Osteoblast (primary cell): ENCODE results near the gene L3MBTL1. TPM values are rescaled to one million over a fixed set of nuclear protein-coding genes. Genes with fewer than 3 reads are reported as not detected.

Experiments
- DNase-seq: peaks from one replicate; pipeline ENCODE4 v3.0.0; 2011; ENCODE audit warnings: low spot score, mixed read lengths; ENCODE audit not compliant: insufficient read length; ENCODE audit errors: missing footprints
- H2AFZ ChIP-seq: 2 replicates; pipeline ENCODE4 v1.6.0; 2011; ENCODE audit warnings: mild to moderate bottlenecking, low read length
- H3K27ac ChIP-seq: 2 replicates; pipeline ENCODE4 v1.5.1; 2011; ENCODE audit warnings: mild to moderate bottlenecking, low read depth, low read length, moderate library complexity
- H3K27me3 ChIP-seq: 2 replicates; pipeline ENCODE4 v1.6.0; 2012; ENCODE audit warnings: mild to moderate bottlenecking, control low read depth, inconsistent platforms, low read length, moderate library complexity; ENCODE audit not compliant: insufficient read depth
- H3K36me3 ChIP-seq: 2 replicates; pipeline ENCODE4 v1.5.1; 2011; ENCODE audit warnings: mild to moderate bottlenecking, low read length, control low read depth, moderate library complexity; ENCODE audit not compliant: insufficient read depth
- H3K4me1 ChIP-seq: 2 replicates; pipeline ENCODE4 v1.5.1; 2011; ENCODE audit warnings: mild to moderate bottlenecking, low read length, control low read depth, moderate library complexity; ENCODE audit not compliant: insufficient read depth
- H3K4me2 ChIP-seq: 2 replicates; pipeline ENCODE4 v1.6.0; 2011; ENCODE audit warnings: mild to moderate bottlenecking, low read length; ENCODE audit not compliant: insufficient read depth
- H3K4me3 ChIP-seq: fragments of 200-600 bp; sonication (generic); 3 replicates; pipeline ENCODE4 v1.5.1; 2012; ENCODE audit warnings: mild to moderate bottlenecking, low read length, inconsistent platforms; ENCODE audit not compliant: insufficient read depth
- H3K79me2 ChIP-seq: 2 replicates; pipeline ENCODE4 v1.6.0; 2012; ENCODE audit warnings: mild to moderate bottlenecking, low read length, control low read depth, inconsistent platforms; ENCODE audit not compliant: insufficient read depth
- H3K9me3 ChIP-seq: 2 replicates; pipeline ENCODE4 v1.5.1; 2011; ENCODE audit warnings: low read depth, low read length, control low read depth
- H4K20me1 ChIP-seq: 2 replicates; pipeline ENCODE4 v1.6.0; 2012; ENCODE audit warnings: mild to moderate bottlenecking, low read length, control low read depth; ENCODE audit not compliant: insufficient read depth
- CTCF ChIP-seq: IDR thresholded peaks from 2 replicates; pipeline ENCODE4 v1.5.1; 2011; ENCODE audit warnings: mild to moderate bottlenecking, low read depth, low read length, moderate library complexity; ENCODE audit errors: extremely low read depth
- total RNA-seq: library from RNA; depleted of rRNA; stranded (reverse); fragments of >200 nt; gene quantifications from 2 replicates; pipeline ENCODE4 v1.2.3, GENCODE V29; 2012

L3MBTL1 gene
- total RNA-seq, 1 donor: 9.8 TPM

- no peak for DNase-seq
- Histone ChIP-seq H3K27ac (no peak overlapping the region), H3K4me2 (no peak overlapping the region), H3K79me2 (no peaks in the 10 kb centered on the region), H3K36me3 (no peaks in the 10 kb centered on the region), H3K4me3 (no peak overlapping the region), H3K9me3 (no peaks in the 10 kb centered on the region), H3K27me3 (peaks cover 43% of the 10 kb centered on the region), H3K4me1 (no peaks in the 10 kb centered on the region), H2AFZ (no peak overlapping the region), H4K20me1 (no peaks in the 10 kb centered on the region)
- no peak for TF ChIP-seq CTCF
Measured at GRCh38 chr20:43506238-43506637, 1.3 kb upstream of the L3MBTL1 start.

GRCh38 chr20:43508106-43508505, 609 bp downstream of the L3MBTL1 start:
- DNase-seq: peak; percentile 90
- Histone ChIP-seq H3K9me3 (no peaks in the 10 kb centered on the region), H3K27me3 (peaks cover 35% of the 10 kb centered on the region), H3K4me3 (peak overlapping the region; percentile 72), H4K20me1 (no peaks in the 10 kb centered on the region), H3K79me2 (no peaks in the 10 kb centered on the region), H3K27ac (no peak overlapping the region), H3K36me3 (no peaks in the 10 kb centered on the region), H3K4me1 (no peaks in the 10 kb centered on the region), H2AFZ (peak overlapping the region; percentile 70), H3K4me2 (peak overlapping the region; percentile 86)
- no peak for TF ChIP-seq CTCF

GRCh38 chr20:43508604-43509040, 1.1 kb downstream of the L3MBTL1 start:
- peaks cover 4% of the 10 kb centered on the region for H3K4me1 ChIP-seq
- peak overlapping the region; percentile 72 for H3K4me3 ChIP-seq
- H2AFZ ChIP-seq: no peak overlapping the region
- no peaks in the 10 kb centered on the region for H4K20me1 ChIP-seq
- H3K36me3 ChIP-seq: no peaks in the 10 kb centered on the region
- no peak for DNase-seq
- no peaks in the 10 kb centered on the region for H3K9me3 ChIP-seq
- H3K27ac ChIP-seq: no peak overlapping the region
- TF ChIP-seq CTCF: no peak
- H3K4me2 ChIP-seq: peak overlapping the region; percentile 86
- H3K27me3 ChIP-seq: peaks cover 35% of the 10 kb centered on the region
- H3K79me2 ChIP-seq: no peaks in the 10 kb centered on the region

GRCh38 chr20:43511879-43512278, 4.4 kb downstream of the L3MBTL1 start:
- Histone ChIP-seq H3K9me3 (no peaks in the 10 kb centered on the region), H3K36me3 (no peaks in the 10 kb centered on the region), H3K4me1 (peaks cover 5% of the 10 kb centered on the region), H3K4me2 (no peak overlapping the region), H3K27ac (no peak overlapping the region), H2AFZ (no peak overlapping the region), H3K27me3 (peaks cover 19% of the 10 kb centered on the region), H4K20me1 (no peaks in the 10 kb centered on the region), H3K4me3 (no peak overlapping the region), H3K79me2 (no peaks in the 10 kb centered on the region)
- no peak for DNase-seq
- TF ChIP-seq CTCF: no peak
